Midbrain (tissue), 1 donor: Measurements from ENCODE around the gene ST8SIA4.
"Not testable (repeated sequence)": the region's sequence is repeated elsewhere in the genome, so short reads cannot be mapped to it uniquely, and the experiment has no call there.

Experiments
- DNase-seq: peaks from one replicate; lab custom pipeline; 2025; lab: John Stamatoyannopoulos, UW

ST8SIA4 gene

GRCh38 chr5:100828071-100828897, 74.8 kb downstream of the ST8SIA4 start:
- no peak for DNase-seq

- DNase-seq, result no peak
Observed at GRCh38 chr5:100827481-100827889, 75.6 kb downstream of the ST8SIA4 start.

GRCh38 chr5:100826133-100826532, 76.9 kb downstream of the ST8SIA4 start:
- no peak for DNase-seq

GRCh38 chr5:100824635-100825034, 78.4 kb downstream of the ST8SIA4 start:
- DNase-seq, result no peak

- no peak for DNase-seq
Observed at GRCh38 chr5:100823812-100824211, 79.3 kb downstream of the ST8SIA4 start.

GRCh38 chr5:100821751-100822150, 81.3 kb downstream of the ST8SIA4 start:
- no peak for DNase-seq

- no peak for DNase-seq
Observed at GRCh38 chr5:100818340-100818739, 84.7 kb downstream of the ST8SIA4 start.

- no peak for DNase-seq
Observed at GRCh38 chr5:100803397-100803796, 99.7 kb downstream of the ST8SIA4 start.

GRCh38 chr5:100802208-100802607, 100.9 kb downstream of the ST8SIA4 start:
- no peak for DNase-seq

GRCh38 chr5:100800562-100800961, 102.5 kb downstream of the ST8SIA4 start:
- no peak for DNase-seq

GRCh38 chr5:100799166-100799565, 103.9 kb downstream of the ST8SIA4 start:
- peak; percentile 51 for DNase-seq

- no peak for DNase-seq
Observed at GRCh38 chr5:100797861-100798260, 105.2 kb downstream of the ST8SIA4 start.

- no peak for DNase-seq
Observed at GRCh38 chr5:100796851-100797250, 106.2 kb downstream of the ST8SIA4 start.

GRCh38 chr5:100794844-100795243, 108.2 kb downstream of the ST8SIA4 start:
- no peak for DNase-seq

- no peak for DNase-seq
Observed at GRCh38 chr5:100794218-100794617, 108.9 kb downstream of the ST8SIA4 start.

- no peak for DNase-seq
Observed at GRCh38 chr5:100792781-100793180, 110.3 kb downstream of the ST8SIA4 start.

- DNase-seq, result no peak
Observed at GRCh38 chr5:100791391-100791790, 111.7 kb downstream of the ST8SIA4 start.

- no peak for DNase-seq
Observed at GRCh38 chr5:100790951-100791350, 112.1 kb downstream of the ST8SIA4 start.

- DNase-seq, result no peak
Observed at GRCh38 chr5:100790170-100790665, 112.9 kb downstream of the ST8SIA4 start.

GRCh38 chr5:100789694-100790093, 113.4 kb downstream of the ST8SIA4 start:
- DNase-seq, result no peak

- no peak for DNase-seq
Observed at GRCh38 chr5:100788417-100788816, 114.7 kb downstream of the ST8SIA4 start.

GRCh38 chr5:100787648-100788047, 115.4 kb downstream of the ST8SIA4 start:
- no peak for DNase-seq

GRCh38 chr5:100785536-100785935, 117.5 kb downstream of the ST8SIA4 start:
- not testable (repeated sequence) for DNase-seq

- no peak for DNase-seq
Observed at GRCh38 chr5:100780376-100780870, 122.7 kb downstream of the ST8SIA4 start.
